Left colon (tissue), 2 donors: Measurements from ENCODE around the gene MRPL28. TPM values are rescaled to one million over a fixed set of nuclear protein-coding genes. Genes with fewer than 3 reads are reported as not detected.
"Not testable (repeated sequence)": the region's sequence is repeated elsewhere in the genome, so short reads cannot be mapped to it uniquely, and the experiment has no call there.

ENCODE experiments used
- ATAC-seq: fragments of 200-7000 bp; cut with Tn5 transposase; one replicate; pipeline ENCODE4 v1.9.1; 2020; ENCODE audit warnings: mild to moderate bottlenecking, moderate library complexity
- DNase-seq, 2 donors: peaks; one replicate each; pipeline ENCODE4 v3.0.0-alpha.2; 2020
- intact Hi-C, 2 donors: fragments of 100-400 bp; cut with DNase I in 1 of 2; cut with micrococcal nuclease in 1 of 2; formaldehyde crosslinking; loops; one replicate each; pipeline versions ENCODE4 v1.11.2 to v1.14.0; 2022; cut with DNase I, micrococcal nuclease
- long read RNA-seq: library from polyadenylated mRNA; unstranded; transcript quantifications from one replicate; pipeline ENCODE4 v2.0.0, GENCODE V29; 2021
- total RNA-seq, 2 donors: library from RNA; stranded (reverse); fragmentation: NEBNext Ultra II Directional; extraction: Animal tissue kit (Norgen Biotek cat#: 25700); gene quantifications; one replicate each; pipeline ENCODE4 v1.2.1, GENCODE V29; 2021
- donor health status: DM: no; HTN: no; CAD: no.
- donor health status: DM: yes; HTN: yes; CAD: no.

The MRPL28 gene
- total RNA-seq = 10 to 100 TPM; 47.7 to 48.2 TPM
- long read RNA-seq, transcript MRPL28-210 (5 exons, 1,512 nt) = minor isoform, 5 of 61 reads
- long read RNA-seq, transcript MRPL28-201 (6 exons, 1,098 nt) = major isoform, 33 of 61 reads
- long read RNA-seq, partial matches to known transcripts = 20 of 61 reads
- long read RNA-seq, other reads (novel, unspliced or antisense) = 2 of 61 reads

- DNase-seq = peak; percentile 95 to 96
- intact Hi-C loops = no loop called here
- ATAC-seq = peak; percentile 92
Observed at GRCh38 chr16:370443-370842, at the start of gene MRPL28. MRPL28 (minus strand) TSS chr16:370538; CDS start chr16:370218, 320 bp downstream.

- DNase-seq, intact Hi-C loops, ATAC-seq: not testable (repeated sequence)
Observed at GRCh38 chr16:415170-415498, 44.8 kb upstream of the MRPL28 start.

- intact Hi-C loops = no loop called here
- ATAC-seq (peak; percentile 17), DNase-seq (no peak)
Observed at GRCh38 chr16:414395-415169, 44.2 kb upstream of the MRPL28 start.

DNA sequence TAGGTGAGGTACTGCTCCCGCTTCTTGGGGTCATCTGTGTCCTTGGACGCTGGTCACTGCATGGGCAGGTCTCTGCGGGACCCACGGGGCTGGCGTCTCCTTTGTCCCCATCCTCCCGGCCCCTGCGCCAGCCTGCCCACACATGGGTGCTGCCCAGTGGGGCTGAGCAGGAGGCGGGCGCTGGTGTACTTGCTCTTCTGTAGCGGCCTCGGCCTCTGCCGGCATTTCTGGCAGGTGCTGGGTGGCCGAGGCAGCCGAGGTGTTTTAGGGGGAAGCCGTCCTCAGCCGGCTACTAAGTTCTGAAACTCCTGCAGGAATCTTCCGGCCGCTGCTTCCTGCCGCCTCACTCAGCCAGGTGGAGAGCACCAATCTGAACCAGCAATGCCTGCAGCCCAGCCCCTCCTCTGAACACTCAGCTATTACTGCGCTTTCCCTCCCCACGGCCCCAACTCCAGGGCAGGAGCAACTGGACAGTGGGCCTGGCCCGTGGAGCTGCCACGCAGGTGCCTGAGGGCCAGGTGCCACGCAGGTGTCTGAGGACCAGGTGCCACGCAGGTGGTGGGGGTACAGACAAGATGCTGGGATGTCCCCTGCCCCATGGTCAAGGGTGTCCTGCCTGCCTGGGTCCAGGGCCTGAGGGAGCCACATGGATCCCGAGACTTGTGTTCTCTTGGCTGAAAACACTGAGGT is 41.4 kb upstream of the MRPL28 start:
- DNase-seq (no peak), ATAC-seq (no peak)
- intact Hi-C loops = no loop called here

GRCh38 chr16:410516-411178 is 40.3 kb upstream of the MRPL28 start:
- peak; percentile 10 for ATAC-seq
- intact Hi-C loops = no loop called here
- no peak for DNase-seq

DNA sequence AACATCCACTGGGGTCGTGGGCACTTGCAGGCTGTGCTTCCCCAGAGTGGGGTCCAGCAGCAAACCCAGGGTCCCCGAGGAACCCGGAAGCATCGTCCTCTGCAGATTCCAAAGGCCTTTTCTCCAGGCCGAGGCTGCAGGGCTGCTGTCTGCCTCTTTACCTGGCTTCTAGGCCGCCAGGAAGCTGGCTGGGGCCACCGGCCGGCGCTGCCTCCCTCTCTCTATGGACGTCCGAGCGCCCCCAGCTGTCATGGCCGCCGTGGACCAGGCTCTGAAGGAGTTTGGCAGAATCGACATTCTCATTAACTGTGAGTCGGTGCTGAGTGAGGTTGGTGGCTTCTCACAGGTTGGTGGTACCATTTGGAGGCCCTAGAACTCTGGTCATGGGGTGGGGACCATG is 36.9 kb upstream of the MRPL28 start:
- ATAC-seq = no peak
- intact Hi-C loops = no loop called here

GRCh38 chr16:405548-406506 is 35.5 kb upstream of the MRPL28 start:
- intact Hi-C loops = no loop called here
- ATAC-seq (no peak), DNase-seq (no peak)

More for the DNA sequence above, 36.9 kb upstream of the MRPL28 start:
- DNase-seq = no peak

GRCh38 chr16:404971-405486 is 34.7 kb upstream of the MRPL28 start:
- no peak for ATAC-seq
- intact Hi-C loops = no loop called here
- DNase-seq = no peak

GRCh38 chr16:401468-402348 is 31.4 kb upstream of the MRPL28 start, which contains the start of gene DECR2:
DECR2 (plus strand) TSS chr16:401885; CDS start chr16:401964, 79 bp downstream.
- DNase-seq (peak; percentile 92 to 99), ATAC-seq (peak; percentile 87)
- intact Hi-C loops = no loop called here

DNA sequence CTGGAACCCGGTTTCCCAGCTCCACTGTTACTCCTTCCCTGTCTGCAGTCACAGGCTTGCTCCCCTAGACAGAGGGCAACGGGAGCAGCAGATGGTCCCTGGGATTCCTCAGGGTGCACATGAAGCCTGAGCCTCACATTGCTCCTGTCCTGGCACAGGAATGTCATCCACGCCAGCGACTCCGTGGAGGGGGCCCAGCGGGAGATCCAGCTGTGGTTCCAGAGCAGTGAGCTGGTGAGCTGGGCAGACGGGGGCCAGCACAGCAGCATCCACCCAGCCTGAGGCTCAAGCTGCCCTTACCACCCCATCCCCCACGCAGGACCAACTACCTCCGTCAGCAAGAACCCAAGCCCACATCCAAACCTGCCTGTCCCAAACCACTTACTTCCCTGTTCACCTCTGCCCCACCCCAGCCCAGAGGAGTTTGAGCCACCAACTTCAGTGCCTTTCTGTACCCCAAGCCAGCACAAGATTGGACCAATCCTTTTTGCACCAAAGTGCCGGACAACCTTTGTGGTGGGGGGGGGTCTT is 29.8 kb upstream of the MRPL28 start:
- ATAC-seq = no peak
- DNase-seq = no peak
- intact Hi-C loops = no loop called here

DNA sequence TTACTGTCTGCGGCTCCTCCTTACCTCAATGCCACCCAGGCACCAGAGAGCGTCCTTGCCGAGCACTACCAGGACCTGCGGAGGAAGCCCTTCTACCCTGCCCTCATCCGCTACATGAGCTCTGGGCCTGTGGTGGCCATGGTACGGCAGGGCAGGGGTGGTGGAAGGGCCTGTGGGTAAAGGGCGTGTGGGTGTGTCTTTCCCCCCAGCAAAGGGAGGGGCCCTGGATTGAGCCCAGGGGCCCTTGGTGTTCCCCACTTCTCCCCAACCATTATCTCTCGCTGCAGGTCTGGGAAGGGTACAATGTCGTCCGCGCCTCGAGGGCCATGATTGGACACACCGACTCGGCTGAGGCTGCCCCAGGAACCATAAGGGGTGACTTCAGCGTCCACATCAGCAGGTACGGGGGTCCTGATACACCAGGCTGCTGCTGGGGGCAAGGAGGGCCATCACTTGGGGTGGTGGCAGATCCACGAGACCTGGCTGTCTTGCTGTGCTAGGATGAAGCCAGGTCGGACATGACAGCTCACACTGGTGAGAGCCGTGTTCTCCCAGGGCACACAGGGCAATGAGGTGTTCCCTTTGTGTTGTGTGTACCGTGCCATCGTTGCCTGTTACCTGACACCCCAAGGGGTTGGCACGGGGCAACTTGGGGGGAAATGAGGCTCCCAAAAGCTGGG is 29.1 kb upstream of the MRPL28 start:
- ATAC-seq (no peak), DNase-seq (no peak)
- intact Hi-C loops = no loop called here

GRCh38 chr16:398561-399339 is 28.4 kb upstream of the MRPL28 start:
- ATAC-seq = no peak
- DNase-seq = no peak
- intact Hi-C loops = no loop called here

- ATAC-seq (peak; percentile 25), DNase-seq (peak; percentile 79 to 86)
- intact Hi-C loops = no loop called here
Observed at GRCh38 chr16:397736-398332, 27.5 kb upstream of the MRPL28 start.

- no peak for ATAC-seq
- no peak for DNase-seq
- intact Hi-C loops = no loop called here
Observed at GRCh38 chr16:397135-397661, 26.9 kb upstream of the MRPL28 start, which contains the start of gene NME4. NME4 (plus strand) TSS chr16:397199; CDS start chr16:397223, 24 bp downstream.

DNA sequence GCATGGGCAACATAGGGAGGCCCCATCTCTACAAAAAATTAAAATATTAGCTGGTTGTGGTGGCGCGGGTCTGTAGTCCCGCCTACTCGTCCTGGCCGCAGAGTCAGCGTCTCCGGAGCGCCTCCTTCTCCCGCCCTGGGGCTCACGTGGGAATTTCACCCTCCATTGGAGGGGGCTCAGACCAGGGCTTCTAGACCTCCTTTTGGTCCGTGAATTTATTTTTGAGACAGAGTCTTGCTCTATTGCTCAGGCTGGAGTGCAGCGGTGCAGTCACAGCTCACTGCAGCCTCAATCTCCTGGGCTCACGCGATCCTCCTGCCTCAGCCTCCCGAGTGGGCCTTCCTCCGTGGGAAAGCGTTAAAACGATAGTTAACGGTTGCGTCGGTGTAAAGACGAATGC is 26.3 kb upstream of the MRPL28 start:
- intact Hi-C loops = no loop called here
- DNase-seq (peak in 1 of 2 donors; percentile 49), ATAC-seq (no peak)
